ENCODE data around the gene SERPIND1.
"Not testable (repeated sequence)": the region's sequence is repeated elsewhere in the genome, so short reads cannot be mapped to it uniquely, and the experiment has no call there.

SERPIND1 gene

DNA sequence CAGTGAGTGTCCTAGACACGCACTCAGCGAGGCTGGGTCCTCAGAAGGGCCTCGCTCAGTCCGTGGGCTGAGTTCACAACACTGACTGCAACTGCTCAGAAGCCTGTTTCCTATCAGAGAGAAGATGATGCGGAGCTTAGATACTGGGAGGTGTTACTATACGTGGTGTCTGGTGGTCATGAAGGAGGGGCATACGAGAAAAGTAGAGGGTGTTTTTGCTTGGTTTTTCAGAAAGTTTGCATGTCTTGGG lies 9.5 kb upstream of the SERPIND1 start:
- Histone ChIP-seq H3K36me3 (ENCODE audit: control insufficient read depth, low read length) (peaks cover 33% of the 10 kb centered on the region), H4K20me1 (ENCODE audit: control insufficient read depth, insufficient read depth, low read depth, low read length) (no peaks in the 10 kb centered on the region), H3K27ac (ENCODE audit: low read depth, low read length) (no peak overlapping the region), H3K79me2 (ENCODE audit: control insufficient read depth, low read length) (no peaks in the 10 kb centered on the region), H3K27me3 (ENCODE audit: control insufficient read depth, low read length) (no peaks in the 10 kb centered on the region), H3K9me3 (ENCODE audit: control insufficient read depth, insufficient read depth, low read length) (no peaks in the 10 kb centered on the region), H3K4me2 (ENCODE audit: low read length) (no peak overlapping the region), H3K4me3 (ENCODE audit: low read length) (no peak overlapping the region), H3K4me1 (ENCODE audit: control insufficient read depth, low read length) (no peaks in the 10 kb centered on the region), H3F3A (ENCODE audit: control insufficient read depth, insufficient read depth) (no peaks in the 10 kb centered on the region), H3K9me2 (replicated peaks; ENCODE audit: control insufficient read depth, low read length) (no peaks in the 10 kb centered on the region)
- TF ChIP-seq EZH2phosphoT487 (IDR thresholded peaks at IDR 0.05; ENCODE audit: borderline replicate concordance, low read length), result no peak
- TF ChIP-seq, protein P1, sequence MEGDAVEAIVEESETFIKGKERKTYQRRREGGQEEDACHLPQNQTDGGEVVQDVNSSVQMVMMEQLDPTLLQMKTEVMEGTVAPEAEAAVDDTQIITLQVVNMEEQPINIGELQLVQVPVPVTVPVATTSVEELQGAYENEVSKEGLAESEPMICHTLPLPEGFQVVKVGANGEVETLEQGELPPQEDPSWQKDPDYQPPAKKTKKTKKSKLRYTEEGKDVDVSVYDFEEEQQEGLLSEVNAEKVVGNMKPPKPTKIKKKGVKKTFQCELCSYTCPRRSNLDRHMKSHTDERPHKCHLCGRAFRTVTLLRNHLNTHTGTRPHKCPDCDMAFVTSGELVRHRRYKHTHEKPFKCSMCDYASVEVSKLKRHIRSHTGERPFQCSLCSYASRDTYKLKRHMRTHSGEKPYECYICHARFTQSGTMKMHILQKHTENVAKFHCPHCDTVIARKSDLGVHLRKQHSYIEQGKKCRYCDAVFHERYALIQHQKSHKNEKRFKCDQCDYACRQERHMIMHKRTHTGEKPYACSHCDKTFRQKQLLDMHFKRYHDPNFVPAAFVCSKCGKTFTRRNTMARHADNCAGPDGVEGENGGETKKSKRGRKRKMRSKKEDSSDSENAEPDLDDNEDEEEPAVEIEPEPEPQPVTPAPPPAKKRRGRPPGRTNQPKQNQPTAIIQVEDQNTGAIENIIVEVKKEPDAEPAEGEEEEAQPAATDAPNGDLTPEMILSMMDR (IDR thresholded peaks at IDR 0.05; ENCODE audit: low read depth, low read length, poor library complexity, severe bottlenecking), result no peak

DNA sequence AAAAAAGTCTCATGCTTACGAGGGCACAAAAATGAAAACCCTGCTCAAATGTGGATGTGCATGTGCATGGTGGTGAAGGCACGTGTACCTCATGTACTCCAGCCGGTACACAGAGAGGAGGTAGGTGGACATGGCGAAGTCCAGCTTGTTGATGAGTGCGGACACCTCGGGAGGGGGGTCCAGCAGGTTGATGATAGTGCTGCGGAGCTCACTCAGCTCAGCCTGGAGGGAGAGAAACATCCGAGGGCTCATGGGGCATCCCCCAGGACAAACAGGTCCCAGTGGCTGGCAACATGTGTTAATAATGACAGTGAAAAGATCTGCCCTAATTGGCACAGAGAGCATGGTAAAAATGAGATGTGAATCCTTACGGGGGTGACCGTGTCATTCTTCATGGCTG lies 9.2 kb upstream of the SERPIND1 start:
- Histone ChIP-seq H4K20me1 (ENCODE audit: control insufficient read depth, insufficient read depth, low read depth, low read length) (no peaks in the 10 kb centered on the region), H3K9me3 (ENCODE audit: control insufficient read depth, insufficient read depth, low read length) (no peaks in the 10 kb centered on the region), H3K4me3 (ENCODE audit: low read length) (no peak overlapping the region), H3K4me1 (ENCODE audit: control insufficient read depth, low read length) (0 out of 2 replicates have a peak, but pooled peaks cover 2% of the 10 kb centered on the region), H3K79me2 (ENCODE audit: control insufficient read depth, low read length) (no peaks in the 10 kb centered on the region), H3K4me2 (ENCODE audit: low read length) (no peak overlapping the region), H3K36me3 (ENCODE audit: control insufficient read depth, low read length) (peaks cover 33% of the 10 kb centered on the region), H3K9me2 (replicated peaks; ENCODE audit: control insufficient read depth, low read length) (no peaks in the 10 kb centered on the region), H3K27ac (ENCODE audit: low read depth, low read length) (no peak overlapping the region), H3F3A (ENCODE audit: control insufficient read depth, insufficient read depth) (no peaks in the 10 kb centered on the region), H3K27me3 (ENCODE audit: control insufficient read depth, low read length) (no peaks in the 10 kb centered on the region)
- TF ChIP-seq, protein P1 (IDR thresholded peaks at IDR 0.05; ENCODE audit: low read depth, low read length, poor library complexity, severe bottlenecking), result no peak
- TF ChIP-seq EZH2phosphoT487 (IDR thresholded peaks at IDR 0.05; ENCODE audit: borderline replicate concordance, low read length), result no peak

DNA sequence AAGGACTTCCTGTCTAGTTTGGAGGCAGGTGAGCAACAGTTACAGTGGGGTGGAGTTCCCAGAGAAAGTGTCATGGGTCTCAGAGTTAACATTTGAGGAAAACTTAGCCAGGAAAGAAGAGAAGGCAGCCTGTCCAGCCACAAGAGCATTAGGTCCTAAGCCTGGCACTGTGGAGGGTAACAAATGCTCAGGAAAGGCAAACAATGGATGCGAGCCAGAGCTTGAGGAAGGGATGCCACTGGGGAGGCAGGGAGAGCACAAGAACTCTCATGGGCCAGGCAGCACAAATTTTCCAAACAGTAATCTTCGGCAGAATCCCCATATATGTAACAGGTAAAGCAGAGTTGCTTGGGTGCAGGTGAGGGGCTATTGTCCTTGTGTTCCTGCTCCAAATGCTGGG lies 8.0 kb upstream of the SERPIND1 start:
- no peaks in the 10 kb centered on the region for H3K9me2 ChIP-seq (replicated peaks; ENCODE audit: control insufficient read depth, low read length)
- H3K4me3 ChIP-seq (ENCODE audit: low read length), result no peak overlapping the region
- peaks cover 27% of the 10 kb centered on the region for H3K36me3 ChIP-seq (ENCODE audit: control insufficient read depth, low read length)
- TF ChIP-seq EZH2phosphoT487 (IDR thresholded peaks at IDR 0.05; ENCODE audit: borderline replicate concordance, low read length), result no peak
- TF ChIP-seq, protein P1 (IDR thresholded peaks at IDR 0.05; ENCODE audit: low read depth, low read length, poor library complexity, severe bottlenecking), result no peak
- no peaks in the 10 kb centered on the region for H3F3A ChIP-seq (ENCODE audit: control insufficient read depth, insufficient read depth)
- H4K20me1 ChIP-seq (ENCODE audit: control insufficient read depth, insufficient read depth, low read depth, low read length), result no peaks in the 10 kb centered on the region
- no peak overlapping the region for H3K27ac ChIP-seq (ENCODE audit: low read depth, low read length)
- H3K9me3 ChIP-seq (ENCODE audit: control insufficient read depth, insufficient read depth, low read length), result no peaks in the 10 kb centered on the region
- no peaks in the 10 kb centered on the region for H3K27me3 ChIP-seq (ENCODE audit: control insufficient read depth, low read length)
- no peaks in the 10 kb centered on the region for H3K79me2 ChIP-seq (ENCODE audit: control insufficient read depth, low read length)
- no peak overlapping the region for H3K4me2 ChIP-seq (ENCODE audit: low read length)
- 0 out of 2 replicates have a peak, but pooled peaks cover 4% of the 10 kb centered on the region for H3K4me1 ChIP-seq (ENCODE audit: control insufficient read depth, low read length)

DNA sequence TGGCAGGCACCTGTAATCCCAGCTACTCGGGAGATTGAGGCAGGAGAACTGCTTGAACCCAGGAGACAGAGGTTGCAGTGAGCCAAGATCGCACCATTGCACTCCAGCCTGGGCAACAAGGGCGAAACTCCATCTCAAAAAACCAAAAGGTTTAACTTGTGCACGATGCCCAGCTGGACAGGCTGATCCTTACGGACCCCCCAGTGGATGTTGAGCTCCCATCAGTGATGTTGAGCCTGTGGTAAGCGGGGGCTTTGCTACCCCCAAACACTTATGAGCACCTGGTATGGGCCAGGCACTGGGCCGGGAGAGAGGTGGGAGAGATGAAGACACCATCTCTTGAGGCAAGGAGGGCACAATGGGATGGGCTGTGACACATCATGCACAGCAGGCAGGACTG lies 7.4 kb upstream of the SERPIND1 start:
- Histone ChIP-seq H3K27me3 (ENCODE audit: control insufficient read depth, low read length) (no peaks in the 10 kb centered on the region), H3K79me2 (ENCODE audit: control insufficient read depth, low read length) (no peaks in the 10 kb centered on the region), H3K4me3 (ENCODE audit: low read length) (no peak overlapping the region), H3K36me3 (ENCODE audit: control insufficient read depth, low read length) (peaks cover 24% of the 10 kb centered on the region), H3K9me3 (ENCODE audit: control insufficient read depth, insufficient read depth, low read length) (no peaks in the 10 kb centered on the region), H4K20me1 (ENCODE audit: control insufficient read depth, insufficient read depth, low read depth, low read length) (no peaks in the 10 kb centered on the region), H3K4me1 (ENCODE audit: control insufficient read depth, low read length) (0 out of 2 replicates have a peak, but pooled peaks cover 4% of the 10 kb centered on the region), H3K27ac (ENCODE audit: low read depth, low read length) (no peak overlapping the region), H3K9me2 (replicated peaks; ENCODE audit: control insufficient read depth, low read length) (no peaks in the 10 kb centered on the region), H3F3A (ENCODE audit: control insufficient read depth, insufficient read depth) (no peaks in the 10 kb centered on the region), H3K4me2 (ENCODE audit: low read length) (no peak overlapping the region)
- no peak for TF ChIP-seq EZH2phosphoT487 (IDR thresholded peaks at IDR 0.05; ENCODE audit: borderline replicate concordance, low read length)
- TF ChIP-seq, protein P1 (IDR thresholded peaks at IDR 0.05; ENCODE audit: low read depth, low read length, poor library complexity, severe bottlenecking), result no peak

DNA sequence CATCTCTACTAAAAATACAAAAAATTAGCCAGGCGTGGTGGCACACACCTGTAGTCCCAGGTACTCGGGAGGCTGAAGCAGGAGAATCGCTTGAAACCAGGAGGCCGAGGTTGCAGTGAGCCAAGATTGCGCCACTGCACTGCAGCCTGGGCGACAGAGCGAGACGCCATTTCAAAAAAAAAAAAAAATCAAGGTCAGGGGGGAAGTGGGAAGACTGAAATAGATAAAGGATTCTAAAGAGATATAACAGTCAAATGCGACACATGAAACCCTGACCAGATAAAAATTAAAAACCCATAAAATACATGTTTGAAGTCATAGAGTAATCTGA lies 4.5 kb upstream of the SERPIND1 start:
- H4K20me1 ChIP-seq (ENCODE audit: control insufficient read depth, insufficient read depth, low read depth, low read length); H3K27me3 ChIP-seq (ENCODE audit: control insufficient read depth, low read length); H3K4me1 ChIP-seq (ENCODE audit: control insufficient read depth, low read length); H3K9me2 ChIP-seq (replicated peaks; ENCODE audit: control insufficient read depth, low read length); H3K27ac ChIP-seq (ENCODE audit: low read depth, low read length); H3K4me3 ChIP-seq (ENCODE audit: low read length); H3F3A ChIP-seq (ENCODE audit: control insufficient read depth, insufficient read depth); H3K4me2 ChIP-seq (ENCODE audit: low read length); H3K9me3 ChIP-seq (ENCODE audit: control insufficient read depth, insufficient read depth, low read length); H3K79me2 ChIP-seq (ENCODE audit: control insufficient read depth, low read length): not testable (repeated sequence)
- peaks cover 15% of the 10 kb centered on the region for H3K36me3 ChIP-seq (ENCODE audit: control insufficient read depth, low read length)

Measured in DOHH2 (cell line).